GM10266 (cell line): Measurements from ENCODE around the gene UROC1.

Source experiments
- DNase-seq: peaks from one replicate; pipeline ENCODE4 v3.0.0; 2012; ENCODE audit errors: extremely low spot score
- CTCF ChIP-seq: IDR thresholded peaks from 2 replicates; pipeline ENCODE4 v1.5.1; 2012; ENCODE audit warnings: mild to moderate bottlenecking, low read depth; ENCODE audit not compliant: control insufficient read depth, insufficient read depth; ENCODE audit errors: missing control alignments

Gene UROC1

DNA sequence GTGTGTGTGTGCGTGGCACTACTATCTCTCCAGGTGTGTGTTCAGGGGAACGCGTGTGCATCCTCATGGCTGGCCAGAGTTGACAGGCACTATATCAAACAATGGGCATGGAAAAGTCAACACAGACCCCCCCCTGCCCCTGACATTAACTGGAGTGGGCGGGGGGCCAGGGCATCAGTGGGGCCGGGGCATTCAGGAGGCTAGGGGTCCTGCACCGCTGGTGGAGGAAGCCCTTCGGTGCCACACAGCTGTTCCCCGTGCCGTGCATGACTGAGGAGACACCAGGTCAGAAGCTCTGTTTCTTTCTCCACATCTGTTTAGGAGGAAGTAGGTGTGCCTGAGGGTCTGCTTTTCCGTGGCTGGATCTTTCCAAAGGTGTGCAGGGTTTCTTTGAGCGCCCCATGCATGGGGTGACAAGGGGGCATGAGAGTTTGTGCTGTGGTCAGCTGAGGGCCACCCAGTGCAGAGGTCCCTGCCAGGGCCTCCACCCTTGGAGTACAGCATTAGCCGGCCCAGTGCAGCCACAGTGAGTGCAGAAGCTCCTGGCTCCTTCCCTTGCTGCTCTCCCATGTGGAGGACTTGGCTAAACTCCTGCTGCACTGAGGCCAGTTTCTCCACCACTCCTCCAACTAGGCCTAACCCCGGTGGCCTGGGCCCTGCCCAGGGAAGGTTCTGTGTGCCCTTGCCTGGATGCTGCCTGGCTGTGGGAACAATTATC is 33.7 kb upstream of the UROC1 start:
- DNase-seq = no peak
- no peak for TF ChIP-seq CTCF

DNA sequence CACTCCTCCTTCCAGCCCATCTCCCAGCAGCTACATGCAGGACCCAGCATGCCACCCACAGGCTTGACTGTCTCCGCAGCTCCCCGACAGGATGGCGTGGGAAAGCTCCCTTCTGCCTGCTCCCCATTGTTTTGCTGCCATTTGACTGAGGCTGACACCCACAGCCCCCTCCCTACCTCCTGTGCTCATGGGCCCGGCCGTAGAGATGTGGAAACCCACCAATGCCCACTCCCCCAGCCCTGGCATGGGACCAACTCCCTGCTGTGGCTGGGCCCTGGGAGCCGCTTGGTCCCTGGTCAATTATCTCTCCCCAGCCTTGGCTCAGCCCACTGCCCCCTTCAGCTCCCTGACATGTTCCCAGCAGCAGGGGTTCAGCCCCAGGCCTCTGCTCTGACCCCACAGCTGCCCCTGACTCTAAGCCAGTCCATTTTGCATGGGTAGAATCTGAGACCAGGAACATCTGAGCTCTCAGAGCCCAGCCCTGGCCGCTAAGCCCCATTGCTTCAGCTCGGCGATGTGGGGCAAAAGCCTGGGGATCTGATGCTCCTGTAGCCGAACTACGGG is 33.0 kb upstream of the UROC1 start:
- no peak for TF ChIP-seq CTCF

GRCh38 chr3:126549861-126550487 is 32.4 kb upstream of the UROC1 start:
- no peak for DNase-seq
- no peak for TF ChIP-seq CTCF

More for the DNA sequence above, 33.0 kb upstream of the UROC1 start:
- no peak for DNase-seq

DNA sequence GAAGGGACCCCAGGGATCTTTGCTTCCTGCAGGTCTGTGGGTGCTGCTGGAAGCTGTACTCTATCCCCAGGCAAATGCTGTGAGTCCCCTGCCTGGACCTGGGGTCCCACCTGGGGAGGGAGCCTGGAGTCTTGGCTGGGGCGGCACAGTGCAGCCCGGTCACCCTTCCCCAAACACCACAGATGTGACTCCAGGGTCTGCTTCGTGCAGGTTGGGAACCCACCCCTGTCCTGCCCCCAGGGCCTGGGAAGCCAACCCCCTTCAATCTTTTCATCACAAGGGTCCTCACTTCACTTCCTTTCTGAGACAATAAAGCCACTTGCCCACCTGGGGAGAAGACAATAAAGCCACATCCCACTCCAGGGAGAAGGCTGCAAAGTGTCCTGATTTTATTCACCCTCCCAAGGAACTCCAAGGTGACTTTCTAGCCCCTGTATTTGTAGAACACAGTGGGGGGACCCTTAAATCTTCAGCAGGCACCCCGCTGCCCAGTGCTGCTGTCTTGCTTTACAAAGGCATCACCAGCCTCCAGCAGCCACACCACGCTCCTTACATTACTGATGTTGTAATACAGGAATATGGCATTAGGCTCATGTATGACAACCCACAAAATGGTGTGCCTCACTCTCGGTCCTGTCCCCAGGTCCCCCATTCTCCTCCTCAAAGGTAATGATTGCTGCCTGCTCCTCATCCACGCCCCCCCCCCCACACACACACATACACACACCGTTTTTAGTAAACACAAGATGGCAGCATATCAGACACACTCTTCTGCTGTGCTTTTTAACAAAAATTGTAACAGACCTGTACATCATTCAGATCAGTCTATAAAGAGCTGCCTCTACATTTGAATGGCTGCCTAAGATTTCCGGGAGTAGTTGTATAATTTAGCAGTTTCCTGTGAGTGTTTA is 31.2 kb upstream of the UROC1 start:
- DNase-seq = no peak
- no peak for TF ChIP-seq CTCF

DNA sequence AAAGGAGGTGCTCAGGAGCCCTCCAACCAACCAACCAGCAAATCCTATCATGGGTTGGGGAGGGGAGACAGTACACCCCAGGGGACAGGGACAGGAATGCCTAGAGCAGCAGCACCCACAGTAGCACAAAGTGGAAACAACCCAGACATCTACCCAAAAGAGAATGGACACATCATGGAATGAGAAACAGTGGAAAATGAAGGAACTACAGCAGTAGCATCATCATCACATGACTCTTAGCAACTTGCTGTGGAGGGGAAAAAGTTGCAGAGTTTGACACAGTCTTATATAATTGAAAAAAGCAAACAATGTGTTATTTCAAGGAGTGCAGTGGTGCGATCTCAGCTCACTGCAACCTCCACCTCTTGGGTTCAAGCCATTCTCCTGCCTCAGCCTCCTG is 30.1 kb upstream of the UROC1 start:
- DNase-seq = no peak
- no peak for TF ChIP-seq CTCF

GRCh38 chr3:126546549-126547239 is 29.1 kb upstream of the UROC1 start:
- TF ChIP-seq CTCF = no peak
- no peak for DNase-seq
